BE2C (cell line): Measurements from ENCODE around the gene BAZ2B.
A peak's percentile ranks its signal among the peaks of the same experiment; 100 is the strongest.

ENCODE experiments used
- DNase-seq: peaks from one replicate; pipeline ENCODE4 v3.0.0-alpha.2; 2020
- H3K27me3 ChIP-seq: fragments of 250-450 bp; sonication (Bioruptor Pico); 2 replicates; pipeline ENCODE4 v1.5.1; 2020; ENCODE audit warnings: mild to moderate bottlenecking
- H3K36me3 ChIP-seq: fragments of 250-450 bp; sonication (Bioruptor Pico); 2 replicates; pipeline ENCODE4 v1.5.1; 2020; ENCODE audit warnings: mild to moderate bottlenecking
- H3K4me1 ChIP-seq: fragments of 250-450 bp; sonication (Bioruptor Pico); 2 replicates; pipeline ENCODE4 v1.5.1; 2020
- H3K4me3 ChIP-seq: 2 replicates; pipeline ENCODE4 v1.5.1; 2011; ENCODE audit warnings: low read depth, low read length
- H3K9me3 ChIP-seq: fragments of 250-450 bp; sonication (Bioruptor Pico); 2 replicates; pipeline ENCODE4 v1.5.1; 2020
- CTCF ChIP-seq: IDR thresholded peaks from 2 replicates; pipeline ENCODE4 v1.5.1; 2012; ENCODE audit warnings: mild to moderate bottlenecking, low read depth, low read length

BAZ2B gene

GRCh38 chr2:159613651-159614285, 2.6 kb downstream of the BAZ2B start:
- Histone ChIP-seq H3K4me1 (peaks cover 3% of the 10 kb centered on the region; the same call in 1 of the 2 replicates), H3K27me3 (no peaks in the 10 kb centered on the region), H3K36me3 (no peaks in the 10 kb centered on the region), H3K9me3 (no peaks in the 10 kb centered on the region), H3K4me3 (peak overlapping the region; percentile 82)
- no peak for DNase-seq
- no peak for TF ChIP-seq CTCF

GRCh38 chr2:159613091-159613490, 3.3 kb downstream of the BAZ2B start:
- DNase-seq, result no peak
- H3K36me3 ChIP-seq, result no peaks in the 10 kb centered on the region
- no peaks in the 10 kb centered on the region for H3K9me3 ChIP-seq
- TF ChIP-seq CTCF, result no peak
- no peaks in the 10 kb centered on the region for H3K27me3 ChIP-seq
- H3K4me3 ChIP-seq, result peak overlapping the region; percentile 82
- H3K4me1 ChIP-seq, result peaks cover 3% of the 10 kb centered on the region; the same call in 1 of the 2 replicates

DNA sequence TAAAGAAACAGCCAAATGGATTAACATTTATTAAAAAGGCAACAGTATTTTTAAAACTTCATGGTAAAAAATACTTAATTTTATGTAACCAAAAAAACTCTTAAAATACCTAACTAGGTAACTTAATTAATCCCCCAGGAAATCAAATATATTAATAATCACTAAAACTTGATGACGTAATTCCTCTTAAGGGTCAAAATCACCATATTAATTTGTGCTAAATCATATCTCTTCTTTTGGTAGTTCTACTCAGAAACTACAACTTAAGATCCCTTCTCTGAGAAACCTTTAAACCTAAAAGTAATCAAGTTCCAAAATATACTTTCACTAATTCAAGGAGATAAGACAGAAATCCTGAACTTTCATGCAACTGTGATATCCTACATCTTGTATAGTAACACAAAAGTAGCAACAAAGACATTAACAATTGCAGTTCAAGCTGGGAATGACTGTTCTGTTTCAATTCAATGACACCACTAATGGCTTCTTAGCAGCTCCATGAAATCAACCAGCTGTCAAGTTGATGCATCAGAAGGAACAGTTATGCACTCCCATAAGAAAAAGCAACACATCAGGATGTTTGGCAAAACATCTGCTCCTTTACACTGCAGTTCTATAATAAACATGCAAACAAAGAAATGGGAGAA, 4.0 kb downstream of the BAZ2B start:
- Histone ChIP-seq H3K4me3 (peak overlapping the region; percentile 21), H3K4me1 (peaks cover 3% of the 10 kb centered on the region; the same call in 1 of the 2 replicates), H3K9me3 (no peaks in the 10 kb centered on the region), H3K27me3 (no peaks in the 10 kb centered on the region), H3K36me3 (no peaks in the 10 kb centered on the region)
- no peak for DNase-seq
- no peak for TF ChIP-seq CTCF

DNA sequence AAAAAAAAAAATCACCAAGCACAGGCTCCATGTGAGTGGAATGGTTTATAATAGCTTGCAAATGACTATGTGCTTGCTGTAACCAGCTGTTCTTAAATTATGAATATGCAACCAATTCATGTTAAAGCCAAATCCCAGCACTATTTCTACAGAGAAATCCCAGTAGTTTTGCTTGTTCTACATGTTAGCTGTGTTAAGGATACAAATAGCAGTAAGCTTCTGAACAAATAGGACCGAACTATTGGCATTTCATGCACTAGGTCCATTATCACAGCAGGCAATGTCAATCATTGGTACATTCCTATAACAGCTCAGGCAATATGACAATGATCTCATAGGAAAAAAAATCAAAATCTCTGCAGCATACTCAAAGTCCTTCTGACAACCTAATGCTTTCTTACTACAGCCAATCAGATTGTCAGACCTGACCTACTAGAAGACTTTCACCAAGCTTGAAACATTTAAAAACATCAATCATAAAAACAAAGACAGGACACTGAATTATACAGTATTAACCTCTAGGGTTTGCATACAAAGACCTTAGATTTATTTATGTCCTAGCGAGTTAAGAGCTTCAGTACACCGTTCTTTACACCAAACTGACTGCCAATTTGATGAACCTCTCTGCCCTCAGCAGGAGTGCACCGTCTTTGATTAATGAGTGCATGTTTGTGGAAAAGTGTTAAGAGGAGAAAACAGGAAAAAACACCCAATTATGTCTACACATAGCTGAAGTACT, 6.4 kb downstream of the BAZ2B start:
- Histone ChIP-seq H3K9me3 (no peaks in the 10 kb centered on the region), H3K36me3 (no peaks in the 10 kb centered on the region), H3K4me3 (no peak overlapping the region), H3K4me1 (peaks cover 3% of the 10 kb centered on the region; the same call in 1 of the 2 replicates), H3K27me3 (no peaks in the 10 kb centered on the region)
- TF ChIP-seq CTCF, result no peak
- DNase-seq, result no peak

- no peak overlapping the region for H3K4me3 ChIP-seq
- DNase-seq, result no peak
- H3K9me3 ChIP-seq, result no peaks in the 10 kb centered on the region
- no peak for TF ChIP-seq CTCF
- peaks cover 3% of the 10 kb centered on the region; the same call in 1 of the 2 replicates for H3K4me1 ChIP-seq
- no peaks in the 10 kb centered on the region for H3K27me3 ChIP-seq
- H3K36me3 ChIP-seq, result no peaks in the 10 kb centered on the region
These were observed 7.5 kb downstream of the BAZ2B start for GRCh38 chr2:159608723-159609308.
